HUES64 (cell line): Measurements from ENCODE around the gene SEC16B. TPM values are rescaled to one million over a fixed set of nuclear protein-coding genes. Genes with fewer than 3 reads are reported as not detected.

Experiments used
- H3K27ac ChIP-seq: 2 replicates; pipeline ENCODE4 v1.7.0; 2013; ENCODE audit warnings: low read depth, low read length, inconsistent platforms
- H3K27me3 ChIP-seq: 2 replicates; pipeline ENCODE4 v1.6.1; 2013; ENCODE audit warnings: mild to moderate bottlenecking, low read length; ENCODE audit not compliant: insufficient read depth
- H3K36me3 ChIP-seq: 2 replicates; pipeline ENCODE4 v1.6.1; 2013; ENCODE audit warnings: mild to moderate bottlenecking, low read length; ENCODE audit not compliant: insufficient read depth
- H3K4me1 ChIP-seq: 2 replicates; pipeline ENCODE4 v1.6.1; 2013; ENCODE audit warnings: mild to moderate bottlenecking, low read length, moderate library complexity; ENCODE audit not compliant: insufficient read depth
- H3K4me3 ChIP-seq: 2 replicates; pipeline ENCODE4 v1.5.1; 2013; ENCODE audit warnings: mild to moderate bottlenecking, low read length, moderate library complexity
- H3K9ac ChIP-seq: 2 replicates; pipeline ENCODE4 v1.6.1; 2013; ENCODE audit warnings: mild to moderate bottlenecking, low read depth, low read length
- H3K9me3 ChIP-seq: 2 replicates; pipeline ENCODE4 v1.6.1; 2013; ENCODE audit warnings: low read depth, low read length; ENCODE audit not compliant: insufficient read depth
- WGBS: fragments of 150-250, 120-280 bp; methylation state at CpG from one replicate; pipeline ENCODE4 v1.1.7; 2013; ENCODE audit warnings: missing lambda C conversion rate; 5-methylcytosine and 5-hydroxymethylcytosine counted together
- polyA plus RNA-seq, 2 experiments: library from polyadenylated mRNA; stranded (reverse); fragments of 50-300 nt; gene quantifications; one replicate each; pipeline ENCODE4 v1.2.3, GENCODE V29; 2013

Gene SEC16B, protein sequence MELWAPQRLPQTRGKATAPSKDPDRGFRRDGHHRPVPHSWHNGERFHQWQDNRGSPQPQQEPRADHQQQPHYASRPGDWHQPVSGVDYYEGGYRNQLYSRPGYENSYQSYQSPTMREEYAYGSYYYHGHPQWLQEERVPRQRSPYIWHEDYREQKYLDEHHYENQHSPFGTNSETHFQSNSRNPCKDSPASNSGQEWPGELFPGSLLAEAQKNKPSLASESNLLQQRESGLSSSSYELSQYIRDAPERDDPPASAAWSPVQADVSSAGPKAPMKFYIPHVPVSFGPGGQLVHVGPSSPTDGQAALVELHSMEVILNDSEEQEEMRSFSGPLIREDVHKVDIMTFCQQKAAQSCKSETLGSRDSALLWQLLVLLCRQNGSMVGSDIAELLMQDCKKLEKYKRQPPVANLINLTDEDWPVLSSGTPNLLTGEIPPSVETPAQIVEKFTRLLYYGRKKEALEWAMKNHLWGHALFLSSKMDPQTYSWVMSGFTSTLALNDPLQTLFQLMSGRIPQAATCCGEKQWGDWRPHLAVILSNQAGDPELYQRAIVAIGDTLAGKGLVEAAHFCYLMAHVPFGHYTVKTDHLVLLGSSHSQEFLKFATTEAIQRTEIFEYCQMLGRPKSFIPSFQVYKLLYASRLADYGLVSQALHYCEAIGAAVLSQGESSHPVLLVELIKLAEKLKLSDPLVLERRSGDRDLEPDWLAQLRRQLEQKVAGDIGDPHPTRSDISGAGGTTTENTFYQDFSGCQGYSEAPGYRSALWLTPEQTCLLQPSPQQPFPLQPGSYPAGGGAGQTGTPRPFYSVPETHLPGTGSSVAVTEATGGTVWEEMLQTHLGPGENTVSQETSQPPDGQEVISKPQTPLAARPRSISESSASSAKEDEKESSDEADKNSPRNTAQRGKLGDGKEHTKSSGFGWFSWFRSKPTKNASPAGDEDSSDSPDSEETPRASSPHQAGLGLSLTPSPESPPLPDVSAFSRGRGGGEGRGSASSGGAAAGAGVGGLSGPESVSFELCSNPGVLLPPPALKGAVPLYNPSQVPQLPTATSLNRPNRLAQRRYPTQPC
- 0.15 TPM for polyA plus RNA-seq (2013, experiment 1 of 2)
- polyA plus RNA-seq (2013, experiment 2 of 2) = 1.5 TPM

- H3K4me3 ChIP-seq = no peak within 1 kb of the TSS
- H3K4me1 ChIP-seq = no peaks in the 10 kb centered on the region
- no peaks in the 10 kb centered on the region for H3K27me3 ChIP-seq
- 92% methylated on average over 12 of the region's 12 CpGs for WGBS
- H3K27ac ChIP-seq = no peak within 1 kb of the TSS
- no peaks in the 10 kb centered on the region for H3K9me3 ChIP-seq
- H3K9ac ChIP-seq = no peak within 1 kb of the TSS
- H3K36me3 ChIP-seq = no peaks in the 10 kb centered on the region
Measured at GRCh38 chr1:177969825-177970371, at the start of gene SEC16B. SEC16B (minus strand) TSS chr1:177970058; CDS start chr1:177967981, 2,077 bp downstream.

DNA sequence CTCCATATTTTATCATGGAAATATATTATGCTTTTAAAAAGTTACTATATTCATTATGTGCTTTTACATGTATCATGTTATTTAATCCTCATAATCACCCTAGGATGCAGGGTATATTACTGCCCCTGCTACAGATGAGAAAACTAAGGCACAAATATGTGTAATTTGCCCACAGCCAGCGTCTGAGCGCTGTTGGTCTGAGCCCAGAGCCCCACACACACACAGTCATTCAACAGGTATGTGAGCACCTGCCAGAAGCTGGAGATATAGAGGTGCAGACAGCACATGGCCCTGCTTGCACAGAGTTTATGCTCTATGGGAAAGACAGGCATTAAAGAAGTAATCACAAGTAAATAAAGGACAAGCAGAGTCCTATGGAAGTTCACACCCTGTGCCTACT, 49.8 kb upstream of the SEC16B start:
- no peaks in the 10 kb centered on the region for H3K4me1 ChIP-seq
- H3K4me3 ChIP-seq = no peak overlapping the region
- H3K9me3 ChIP-seq = peaks cover 11% of the 10 kb centered on the region
- WGBS = 90% methylated on average over 2 of the region's 2 CpGs
- H3K9ac ChIP-seq = no peak overlapping the region
- H3K27me3 ChIP-seq = no peaks in the 10 kb centered on the region
- no peaks in the 10 kb centered on the region for H3K36me3 ChIP-seq
- no peak overlapping the region for H3K27ac ChIP-seq

GRCh38 chr1:178019208-178019607, 49.4 kb upstream of the SEC16B start:
- Histone ChIP-seq H3K27me3 (no peaks in the 10 kb centered on the region), H3K9me3 (peaks cover 11% of the 10 kb centered on the region)
- 96% methylated on average over 1 of the region's 1 CpG for WGBS

GRCh38 chr1:178017517-178017916, 47.7 kb upstream of the SEC16B start:
- WGBS = 100% methylated on average over 2 of the region's 2 CpGs
- Histone ChIP-seq H3K9me3 (peaks cover 11% of the 10 kb centered on the region), H3K27me3 (no peaks in the 10 kb centered on the region), H3K36me3 (no peaks in the 10 kb centered on the region), H3K4me3 (no peak overlapping the region), H3K27ac (no peak overlapping the region), H3K9ac (no peak overlapping the region), H3K4me1 (no peaks in the 10 kb centered on the region)

More at GRCh38 chr1:178019208-178019607, 49.4 kb upstream of the SEC16B start:
- Histone ChIP-seq H3K36me3 (no peaks in the 10 kb centered on the region), H3K4me3 (no peak overlapping the region), H3K4me1 (no peaks in the 10 kb centered on the region), H3K9ac (no peak overlapping the region), H3K27ac (no peak overlapping the region)

- no peak overlapping the region for H3K27ac ChIP-seq
- no peak overlapping the region for H3K9ac ChIP-seq
- H3K36me3 ChIP-seq = no peaks in the 10 kb centered on the region
- peaks cover 10% of the 10 kb centered on the region; the same call in 1 of the 2 replicates for H3K4me1 ChIP-seq
- H3K9me3 ChIP-seq = no peaks in the 10 kb centered on the region; the same call in 1 of the 2 replicates
- WGBS = 84% methylated on average over 2 of the region's 2 CpGs
- H3K27me3 ChIP-seq = no peaks in the 10 kb centered on the region
- H3K4me3 ChIP-seq = no peak overlapping the region
Measured at GRCh38 chr1:178011864-178012503, 42.1 kb upstream of the SEC16B start.

- no peak overlapping the region for H3K27ac ChIP-seq
- peaks cover 10% of the 10 kb centered on the region; the same call in 1 of the 2 replicates for H3K4me1 ChIP-seq
- 58% methylated on average over 2 of the region's 3 CpGs for WGBS
- H3K9me3 ChIP-seq = no peaks in the 10 kb centered on the region
- H3K4me3 ChIP-seq = no peak overlapping the region
- no peaks in the 10 kb centered on the region for H3K27me3 ChIP-seq
- no peaks in the 10 kb centered on the region for H3K36me3 ChIP-seq
- H3K9ac ChIP-seq = no peak overlapping the region
Measured at GRCh38 chr1:178011465-178011828, 41.6 kb upstream of the SEC16B start.

DNA sequence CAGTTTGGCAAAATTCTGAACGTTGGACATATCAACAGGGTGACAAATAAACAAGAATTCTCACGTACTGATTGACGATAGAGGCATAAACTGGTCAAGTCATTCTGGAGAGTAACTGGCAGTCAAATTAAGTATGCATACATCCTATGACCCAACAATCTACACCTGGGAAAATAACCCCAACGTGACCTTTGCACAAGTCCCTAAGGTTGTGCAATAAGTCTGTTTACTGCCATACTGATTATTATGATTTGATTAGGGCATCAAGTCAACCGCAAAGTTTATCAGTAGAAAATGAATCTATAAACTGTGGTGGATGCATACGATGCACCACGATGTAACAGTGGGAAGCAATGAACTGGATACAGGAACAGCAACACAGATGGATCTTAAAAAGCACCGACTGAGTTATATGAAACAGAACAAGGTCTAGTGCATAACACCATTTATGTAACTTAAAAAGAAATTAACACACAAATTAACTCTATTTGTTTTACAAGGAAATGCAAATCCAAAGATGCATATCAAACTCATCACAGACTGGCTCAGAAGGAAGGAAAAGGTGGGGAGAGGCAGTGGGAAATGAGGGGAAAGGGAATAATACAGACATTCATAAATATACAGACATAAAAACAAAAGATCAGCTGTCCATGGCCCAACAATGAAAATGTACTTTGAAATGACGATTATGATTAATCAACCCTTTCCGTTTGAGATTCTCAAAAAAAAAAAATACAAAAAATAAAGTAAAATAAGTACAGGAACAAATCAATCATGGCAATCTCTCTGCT, 41.0 kb upstream of the SEC16B start:
- WGBS = 79% methylated on average over 9 of the region's 10 CpGs
- H3K9ac ChIP-seq = no peak overlapping the region
- no peak overlapping the region for H3K4me3 ChIP-seq
- H3K9me3 ChIP-seq = no peaks in the 10 kb centered on the region
- no peak overlapping the region for H3K27ac ChIP-seq
- no peaks in the 10 kb centered on the region for H3K27me3 ChIP-seq
- H3K36me3 ChIP-seq = no peaks in the 10 kb centered on the region
- H3K4me1 ChIP-seq = peaks cover 10% of the 10 kb centered on the region; the same call in 1 of the 2 replicates

DNA sequence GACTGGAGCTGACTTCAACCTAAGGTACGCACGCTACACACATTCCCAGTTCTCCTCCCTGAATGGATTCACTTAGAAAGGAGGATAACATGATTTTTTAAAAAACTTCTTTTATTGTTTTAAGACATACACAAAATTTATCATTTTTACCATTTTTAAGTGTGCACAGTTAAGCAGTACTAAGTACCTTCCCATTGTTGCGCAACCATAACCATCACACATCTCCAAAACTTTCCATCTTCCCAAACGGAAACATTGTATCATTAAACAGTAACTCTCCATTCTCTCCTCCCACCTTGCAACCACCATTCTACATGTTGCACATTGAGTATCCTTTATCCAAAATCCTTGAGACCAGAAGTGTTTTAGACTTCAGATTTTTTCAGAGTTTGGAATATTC, 36.2 kb upstream of the SEC16B start:
- H3K9me3 ChIP-seq = no peaks in the 10 kb centered on the region
- no peaks in the 10 kb centered on the region for H3K36me3 ChIP-seq
- peaks cover 2% of the 10 kb centered on the region; the same call in 1 of the 2 replicates for H3K4me1 ChIP-seq
- WGBS = 97% methylated on average over 4 of the region's 4 CpGs
- H3K9ac ChIP-seq = no peak overlapping the region
- H3K4me3 ChIP-seq = no peak overlapping the region
- no peaks in the 10 kb centered on the region for H3K27me3 ChIP-seq
- H3K27ac ChIP-seq = no peak overlapping the region

DNA sequence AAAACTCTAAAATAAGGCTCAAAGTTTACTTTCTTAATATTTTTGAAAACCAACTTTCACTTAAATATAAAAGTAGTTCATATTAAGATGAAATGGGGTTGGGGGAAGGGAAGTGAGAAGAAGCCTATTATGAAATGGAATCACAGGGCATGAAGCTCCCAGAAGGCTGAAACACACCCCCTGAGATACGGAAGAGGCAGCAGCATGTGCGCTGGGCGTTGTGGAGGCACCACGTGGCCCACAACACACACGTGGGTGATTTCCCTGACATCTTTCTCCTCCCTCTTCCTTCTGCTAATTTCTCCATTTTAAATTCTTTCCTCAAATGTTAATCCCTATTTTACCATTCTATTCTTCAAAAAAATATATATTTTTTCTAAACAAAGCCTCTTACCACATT, 35.6 kb upstream of the SEC16B start:
- H3K36me3 ChIP-seq = no peaks in the 10 kb centered on the region
- no peak overlapping the region for H3K4me3 ChIP-seq
- no peaks in the 10 kb centered on the region for H3K27me3 ChIP-seq
- WGBS = 84% methylated on average over 5 of the region's 5 CpGs
- H3K9me3 ChIP-seq = no peaks in the 10 kb centered on the region
- H3K4me1 ChIP-seq = no peaks in the 10 kb centered on the region; the same call in 1 of the 2 replicates
- no peak overlapping the region for H3K27ac ChIP-seq
- H3K9ac ChIP-seq = no peak overlapping the region

DNA sequence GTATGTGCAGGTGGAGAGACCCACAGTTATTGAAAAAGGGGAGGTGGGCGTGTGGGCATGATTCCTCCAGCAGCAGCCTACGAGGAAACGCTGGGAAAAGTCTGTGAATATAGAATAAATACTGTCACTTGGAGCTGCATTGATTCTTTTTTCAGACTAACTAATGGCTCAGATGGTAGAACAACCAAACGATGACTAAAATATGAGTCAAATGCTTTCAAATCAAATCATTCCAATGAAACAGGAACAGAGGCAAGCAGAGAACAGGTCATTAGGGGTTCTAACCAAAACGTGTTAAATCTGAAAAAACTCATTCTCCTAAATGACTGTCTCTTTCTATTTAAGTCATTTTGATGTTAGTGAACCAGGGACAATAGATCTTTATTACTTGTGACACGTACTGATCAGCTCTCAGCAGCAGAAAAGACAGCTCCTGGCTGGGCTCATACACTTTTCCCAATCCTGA, 35.1 kb upstream of the SEC16B start:
- H3K36me3 ChIP-seq = no peaks in the 10 kb centered on the region
- WGBS = 80% methylated on average over 6 of the region's 6 CpGs
- H3K27me3 ChIP-seq = no peaks in the 10 kb centered on the region
- no peaks in the 10 kb centered on the region for H3K4me1 ChIP-seq
- no peak overlapping the region for H3K4me3 ChIP-seq
- H3K9me3 ChIP-seq = no peaks in the 10 kb centered on the region
- H3K27ac ChIP-seq = no peak overlapping the region
- H3K9ac ChIP-seq = no peak overlapping the region
